Heart left ventricle (tissue), 13 donors: ENCODE data around the gene U2SURP.

Source experiments
- POLR2A ChIP-seq, 2 donors: fragments of 450-650 bp; IDR thresholded peaks; one replicate each; pipeline ENCODE4 v1.6.1; 2017; ENCODE audit warnings: antibody characterized with exemption in 2 of 2, mild to moderate bottlenecking in 2 of 2, moderate library complexity in 2 of 2
- TF ChIP-seq, protein P1 (sequence below), 12 donors: fragments of 200-600 bp; sonication (generic) in 4 of 12; IDR thresholded peaks; one replicate each; pipeline versions ENCODE4 v1.5.0 to v1.8.0; 2018 to 2022; ENCODE audit warnings: antibody characterized with exemption in 12 of 12, mild to moderate bottlenecking in 5 of 12
- donor health status: ischemic (EF 13 %, LVEDD 7.1; RV severe dilation, severe dysfunction).
- donor health status: DM: no; HTN: yes; CAD: no.
- donor health status: DM: no; HTN: no; CAD: no.
- donor health status: ischemic (EF 25% LVEDD 6.9; RV normal size, moderate dysfunction).
- donor health status: ischemic (EF 25% LVEDD 5.7; RV mildly dilated, moderate dysfunction).
- donor health status: ischemic (EF 35%, LVEDD 5.7; RV mildly dilated, moderate dysfunction).
- donor health status: nonischemic (EF 11% LVEDD 7.7; RV severe dilation, severe dysfunction).
- donor health status: DM: yes; HTN: yes; CAD: no.
- donor health status: PGD.
- donor health status: ischemic (EF 29% LVEDD 5.4; RV normal size, mild dysfunction).
- donor health status: nonischemic (EF 23%, LVEDD 6.1; RV moderate dilation, normal function).

DNA sequence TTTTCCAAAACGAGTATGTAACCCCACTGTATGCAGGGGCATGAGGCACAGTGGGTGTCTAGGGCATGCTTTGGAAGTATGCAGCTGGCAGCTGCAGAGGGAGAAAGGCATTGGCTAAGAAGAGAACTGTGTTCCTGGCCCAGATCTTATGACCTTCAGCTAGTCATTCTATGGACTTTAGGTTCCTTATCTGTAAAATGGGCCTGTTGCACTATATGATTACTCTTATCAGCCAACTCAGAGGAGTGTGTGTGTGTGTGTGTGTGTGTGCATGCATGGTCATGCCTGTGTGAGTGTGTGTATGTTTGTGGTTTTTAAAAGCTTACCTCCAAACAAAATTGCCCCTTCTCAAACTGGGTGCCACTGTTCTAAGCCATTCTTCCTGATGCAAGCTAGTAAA lies 90.8 kb downstream of the U2SURP start:
- TF ChIP-seq POLR2A (IDR thresholded peaks at IDR 0.05) = no peak
- TF ChIP-seq, protein P1, sequence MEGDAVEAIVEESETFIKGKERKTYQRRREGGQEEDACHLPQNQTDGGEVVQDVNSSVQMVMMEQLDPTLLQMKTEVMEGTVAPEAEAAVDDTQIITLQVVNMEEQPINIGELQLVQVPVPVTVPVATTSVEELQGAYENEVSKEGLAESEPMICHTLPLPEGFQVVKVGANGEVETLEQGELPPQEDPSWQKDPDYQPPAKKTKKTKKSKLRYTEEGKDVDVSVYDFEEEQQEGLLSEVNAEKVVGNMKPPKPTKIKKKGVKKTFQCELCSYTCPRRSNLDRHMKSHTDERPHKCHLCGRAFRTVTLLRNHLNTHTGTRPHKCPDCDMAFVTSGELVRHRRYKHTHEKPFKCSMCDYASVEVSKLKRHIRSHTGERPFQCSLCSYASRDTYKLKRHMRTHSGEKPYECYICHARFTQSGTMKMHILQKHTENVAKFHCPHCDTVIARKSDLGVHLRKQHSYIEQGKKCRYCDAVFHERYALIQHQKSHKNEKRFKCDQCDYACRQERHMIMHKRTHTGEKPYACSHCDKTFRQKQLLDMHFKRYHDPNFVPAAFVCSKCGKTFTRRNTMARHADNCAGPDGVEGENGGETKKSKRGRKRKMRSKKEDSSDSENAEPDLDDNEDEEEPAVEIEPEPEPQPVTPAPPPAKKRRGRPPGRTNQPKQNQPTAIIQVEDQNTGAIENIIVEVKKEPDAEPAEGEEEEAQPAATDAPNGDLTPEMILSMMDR (IDR thresholded peaks at IDR 0.05) = no peak
